ENCODE measurements around the gene ENPP3.
"Not testable (repeated sequence)": the region's sequence is repeated elsewhere in the genome, so short reads cannot be mapped to it uniquely, and the experiment has no call there.

The ENPP3 gene

DNA sequence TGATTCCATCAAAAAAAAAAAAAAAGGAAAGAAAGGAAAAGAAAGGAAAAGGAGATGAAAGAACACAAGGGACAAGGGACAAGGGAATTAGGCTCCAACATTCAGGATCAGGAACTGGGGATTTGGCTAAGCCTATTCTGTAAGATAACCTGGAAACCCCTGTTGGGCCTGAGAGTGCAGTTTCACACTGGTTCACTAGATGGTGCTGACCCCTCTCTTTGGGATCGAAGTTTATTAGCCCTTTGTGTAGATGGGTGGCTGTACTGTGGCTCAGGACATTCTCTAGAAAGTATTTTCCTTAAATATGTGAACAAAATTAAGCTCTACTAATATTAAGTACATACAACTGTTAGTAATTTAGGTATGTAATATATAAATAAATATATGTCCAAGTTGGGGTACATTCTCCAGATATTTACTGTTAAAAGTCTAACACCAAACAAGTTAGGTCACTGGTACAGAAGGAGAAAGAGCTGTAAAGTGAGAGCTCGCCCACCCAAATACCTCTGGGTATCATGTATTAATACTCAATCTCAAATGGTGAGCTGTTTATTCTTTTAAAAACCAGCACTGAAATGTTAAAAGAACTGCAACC lies 57.8 kb downstream of the ENPP3 start:
- Histone ChIP-seq H3K4me2 (ENCODE audit: low read length) (no peak overlapping the region), H3K36me3 (ENCODE audit: control insufficient read depth, insufficient read depth, low read length) (no peaks in the 10 kb centered on the region), H3K4me1 (no peaks in the 10 kb centered on the region), H3K27me3 (ENCODE audit: control insufficient read depth, insufficient read depth, low read length) (no peaks in the 10 kb centered on the region), H2AFZ (no peak overlapping the region), H3K27ac (no peak overlapping the region), H3K9ac (no peak overlapping the region), H3K79me2 (no peaks in the 10 kb centered on the region), H3K9me3 (ENCODE audit: control insufficient read depth, low read length) (no peaks in the 10 kb centered on the region), H3K4me3 (ENCODE audit: low read depth, low read length) (no peak overlapping the region)
- TF ChIP-seq, protein P1, sequence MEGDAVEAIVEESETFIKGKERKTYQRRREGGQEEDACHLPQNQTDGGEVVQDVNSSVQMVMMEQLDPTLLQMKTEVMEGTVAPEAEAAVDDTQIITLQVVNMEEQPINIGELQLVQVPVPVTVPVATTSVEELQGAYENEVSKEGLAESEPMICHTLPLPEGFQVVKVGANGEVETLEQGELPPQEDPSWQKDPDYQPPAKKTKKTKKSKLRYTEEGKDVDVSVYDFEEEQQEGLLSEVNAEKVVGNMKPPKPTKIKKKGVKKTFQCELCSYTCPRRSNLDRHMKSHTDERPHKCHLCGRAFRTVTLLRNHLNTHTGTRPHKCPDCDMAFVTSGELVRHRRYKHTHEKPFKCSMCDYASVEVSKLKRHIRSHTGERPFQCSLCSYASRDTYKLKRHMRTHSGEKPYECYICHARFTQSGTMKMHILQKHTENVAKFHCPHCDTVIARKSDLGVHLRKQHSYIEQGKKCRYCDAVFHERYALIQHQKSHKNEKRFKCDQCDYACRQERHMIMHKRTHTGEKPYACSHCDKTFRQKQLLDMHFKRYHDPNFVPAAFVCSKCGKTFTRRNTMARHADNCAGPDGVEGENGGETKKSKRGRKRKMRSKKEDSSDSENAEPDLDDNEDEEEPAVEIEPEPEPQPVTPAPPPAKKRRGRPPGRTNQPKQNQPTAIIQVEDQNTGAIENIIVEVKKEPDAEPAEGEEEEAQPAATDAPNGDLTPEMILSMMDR (IDR thresholded peaks at IDR 0.05): peak; percentile 48

DNA sequence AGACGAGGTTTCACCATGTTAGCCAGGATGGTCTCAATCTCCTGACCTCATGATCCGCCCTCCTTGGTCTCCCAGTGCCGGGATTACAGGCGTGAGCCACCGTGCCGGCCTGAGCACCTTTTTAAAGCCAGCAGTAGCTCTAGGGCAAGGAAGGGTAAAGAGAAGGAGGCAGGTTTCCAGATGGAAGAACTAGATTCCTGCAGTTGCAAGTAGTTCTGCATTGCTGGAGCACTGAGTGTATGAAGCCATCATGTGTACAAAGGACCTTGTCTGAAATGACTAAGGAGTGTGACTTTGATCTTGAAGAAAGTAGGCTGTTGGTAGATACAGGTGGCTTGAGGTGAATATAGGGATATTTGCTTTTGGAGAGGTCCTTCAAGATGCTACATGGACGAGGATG lies 59.9 kb downstream of the ENPP3 start:
- Histone ChIP-seq H3K27ac (no peak overlapping the region), H3K79me2 (no peaks in the 10 kb centered on the region), H3K36me3 (ENCODE audit: control insufficient read depth, insufficient read depth, low read length) (no peaks in the 10 kb centered on the region), H3K9ac (no peak overlapping the region), H3K9me3 (ENCODE audit: control insufficient read depth, low read length) (no peaks in the 10 kb centered on the region), H3K27me3 (ENCODE audit: control insufficient read depth, insufficient read depth, low read length) (no peaks in the 10 kb centered on the region), H3K4me1 (no peaks in the 10 kb centered on the region), H3K4me2 (ENCODE audit: low read length) (no peak overlapping the region), H2AFZ (no peak overlapping the region), H3K4me3 (ENCODE audit: low read depth, low read length) (no peak overlapping the region)
- TF ChIP-seq, protein P1 (IDR thresholded peaks at IDR 0.05): no peak

DNA sequence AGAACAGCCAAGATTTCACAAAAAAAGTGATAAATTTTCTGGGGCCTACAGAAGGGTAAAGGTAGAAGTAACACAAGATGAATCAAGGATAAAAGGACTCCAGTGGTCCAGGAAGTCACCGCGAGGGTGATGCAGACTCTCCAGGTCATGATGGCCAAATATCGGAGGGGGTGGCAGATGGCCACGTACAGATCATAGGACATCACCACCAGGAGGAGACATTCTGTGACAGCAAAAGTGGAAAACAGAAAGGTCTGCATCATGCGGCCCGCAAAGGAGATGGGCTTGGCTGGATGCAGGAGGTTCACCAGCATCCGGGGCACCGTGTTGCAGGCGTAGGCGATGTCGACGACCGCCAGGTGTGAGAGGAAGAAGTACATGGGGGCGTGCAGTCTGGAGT lies 63.7 kb downstream of the ENPP3 start:
- not testable (repeated sequence) for H3K4me1 ChIP-seq; H3K4me2 ChIP-seq (ENCODE audit: low read length); H2AFZ ChIP-seq; H3K4me3 ChIP-seq (ENCODE audit: low read depth, low read length); H3K9ac ChIP-seq; H3K27ac ChIP-seq; H3K36me3 ChIP-seq (ENCODE audit: control insufficient read depth, insufficient read depth, low read length); H3K9me3 ChIP-seq (ENCODE audit: control insufficient read depth, low read length); H3K79me2 ChIP-seq; H3K27me3 ChIP-seq (ENCODE audit: control insufficient read depth, insufficient read depth, low read length)

DNA sequence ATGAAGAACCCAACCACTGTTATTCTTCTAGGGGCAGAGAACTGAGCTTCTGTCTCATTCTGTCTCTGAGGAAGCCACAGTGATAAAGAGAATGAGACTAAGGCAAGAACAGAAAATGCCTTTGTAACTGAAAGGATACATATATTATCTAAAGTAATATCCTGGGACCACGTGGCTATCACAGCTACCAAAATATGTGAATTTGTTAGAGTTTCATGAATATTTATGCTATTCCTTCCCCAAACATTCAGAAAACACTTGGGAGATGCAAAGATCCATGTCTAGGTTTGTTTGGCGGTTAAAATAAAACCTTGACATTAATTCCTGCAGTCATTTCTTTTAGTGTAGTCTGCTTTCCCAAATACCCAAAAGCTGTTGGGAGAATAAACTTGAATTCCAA lies 66.8 kb downstream of the ENPP3 start:
- not testable (repeated sequence) for H3K4me3 ChIP-seq (ENCODE audit: low read depth, low read length); H3K9ac ChIP-seq; H3K27me3 ChIP-seq (ENCODE audit: control insufficient read depth, insufficient read depth, low read length); H3K4me2 ChIP-seq (ENCODE audit: low read length); H3K27ac ChIP-seq; H3K9me3 ChIP-seq (ENCODE audit: control insufficient read depth, low read length); H3K36me3 ChIP-seq (ENCODE audit: control insufficient read depth, insufficient read depth, low read length); H3K4me1 ChIP-seq; H3K79me2 ChIP-seq; H2AFZ ChIP-seq

DNA sequence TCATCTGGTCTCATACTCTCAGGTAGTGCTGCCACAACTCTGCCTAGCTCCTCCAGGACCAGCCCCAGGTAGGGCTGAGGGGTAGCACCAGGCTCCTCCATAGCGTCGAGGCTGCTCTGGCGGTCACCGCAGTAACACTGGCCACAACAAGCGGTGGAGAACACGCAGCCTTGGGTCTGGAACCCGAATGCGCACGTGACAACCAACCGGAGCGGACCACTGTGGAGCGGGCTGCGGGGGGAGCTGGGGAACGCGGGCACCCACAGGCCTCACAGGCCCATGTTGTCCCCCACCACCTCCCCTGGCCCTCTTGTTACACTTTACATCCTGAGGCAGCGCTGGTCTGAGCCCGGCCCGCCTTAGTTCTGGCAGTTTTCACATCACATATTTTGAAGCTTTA lies 73.8 kb downstream of the ENPP3 start, which contains the start of gene CTAGE9:
CTAGE9 (minus strand) TSS at position 101 of the 400 bp plus-strand sequence; CDS start at position 101, 0 bp downstream.
- not testable (repeated sequence) for H3K27me3 ChIP-seq (ENCODE audit: control insufficient read depth, insufficient read depth, low read length); H3K36me3 ChIP-seq (ENCODE audit: control insufficient read depth, insufficient read depth, low read length); H2AFZ ChIP-seq; H3K4me1 ChIP-seq; H3K79me2 ChIP-seq; H3K4me2 ChIP-seq (ENCODE audit: low read length); H3K9ac ChIP-seq; H3K4me3 ChIP-seq (ENCODE audit: low read depth, low read length); H3K9me3 ChIP-seq (ENCODE audit: control insufficient read depth, low read length); H3K27ac ChIP-seq

DNA sequence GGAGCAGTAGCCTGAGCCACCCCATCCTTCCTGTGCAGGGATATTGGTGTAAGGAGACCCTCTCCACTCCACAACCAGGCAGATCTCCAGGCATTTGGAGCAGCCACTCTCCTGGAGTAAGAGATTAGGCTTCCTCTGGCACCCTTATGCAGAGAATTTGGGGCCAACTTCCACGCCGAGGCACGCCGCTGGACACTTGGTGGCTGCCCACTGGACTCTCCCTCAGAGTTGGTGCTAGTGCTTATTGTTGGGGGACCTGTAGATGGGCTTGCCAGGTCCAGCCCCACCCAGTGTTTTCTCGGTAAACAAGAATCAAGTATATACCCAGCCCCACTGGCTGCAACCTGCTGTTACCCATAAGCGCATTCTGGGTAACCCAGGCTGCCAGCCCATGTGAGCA lies 78.5 kb downstream of the ENPP3 start:
- H3K27ac ChIP-seq, H3K4me1 ChIP-seq: not testable (repeated sequence)

More for the DNA sequence above, 78.5 kb downstream of the ENPP3 start:
- not testable (repeated sequence) for H3K36me3 ChIP-seq (ENCODE audit: control insufficient read depth, insufficient read depth, low read length); H3K4me3 ChIP-seq (ENCODE audit: low read depth, low read length); H3K9me3 ChIP-seq (ENCODE audit: control insufficient read depth, low read length); H3K79me2 ChIP-seq; H3K9ac ChIP-seq; H3K27me3 ChIP-seq (ENCODE audit: control insufficient read depth, insufficient read depth, low read length); H3K4me2 ChIP-seq (ENCODE audit: low read length); H2AFZ ChIP-seq

Measured in parathyroid adenoma (tissue), 2 donors.